ENCODE measurements around the gene TMEFF2. TPM values are rescaled to one million over a fixed set of nuclear protein-coding genes. Genes with fewer than 3 reads are reported as not detected.

Gene TMEFF2
- total and polyA plus RNA-seq, 2 of the 8 experiments (the other 6 are each of a cell fraction or from before 2014, with no cell fraction given) = 0.91 to 3.7 TPM

DNA sequence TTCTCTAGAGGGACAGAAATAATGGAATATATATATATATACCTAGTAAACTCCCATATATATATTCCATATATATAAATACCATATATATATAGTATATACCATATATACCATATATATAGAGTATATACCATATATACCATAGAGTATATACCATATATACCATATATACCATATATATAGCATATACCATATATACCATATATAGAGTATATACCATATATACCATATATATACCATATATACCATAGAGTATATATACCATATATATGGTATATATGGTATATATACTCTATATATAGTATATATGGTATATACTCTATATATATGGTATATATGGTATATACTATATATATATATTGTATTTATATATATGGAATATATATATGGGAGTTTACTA, 285.9 kb downstream of the TMEFF2 start:
- DNase-seq (ENCODE audit: low read depth in 1 of 2, low spot score in 2 of 2) (no peak), FAIRE-seq (no peak)
- Histone ChIP-seq H3K9me3 (ENCODE audit: insufficient read depth in 2 of 2, low read depth in 1 of 2, low read length in 1 of 2) (no peaks in the 10 kb centered on the region), H2AK5ac (ENCODE audit: low read depth, low read length) (no peak overlapping the region), H3K4me2 (ENCODE audit: insufficient read depth in 1 of 2, low read depth in 2 of 2, low read length in 2 of 2) (no peak overlapping the region), H2BK5ac (ENCODE audit: low read depth, low read length) (no peak overlapping the region), H4K5ac (ENCODE audit: insufficient read length, low read depth, low read length) (no peak overlapping the region), H3K79me2 (ENCODE audit: control insufficient read depth in 1 of 2, insufficient read depth in 2 of 2, low read length in 2 of 2) (no peaks in the 10 kb centered on the region), H2BK20ac (ENCODE audit: low read length) (no peak overlapping the region), H4K8ac (ENCODE audit: extremely low read depth, insufficient read depth, low read length) (no peak overlapping the region), H2BK15ac (ENCODE audit: low read length) (no peak overlapping the region), H3K79me1 (ENCODE audit: low read depth, low read length) (no peaks in the 10 kb centered on the region), H3K18ac (ENCODE audit: extremely low read depth, low read length) (no peak overlapping the region), H3K4ac (replicated peaks; ENCODE audit: insufficient read length, low read depth, low read length) (no peak overlapping the region), H2BK12ac (ENCODE audit: low read depth, low read length) (no peak overlapping the region), H3K27ac (ENCODE audit: low read depth, low read length) (no peak overlapping the region), H3K4me1 (replicated peaks in 1 of 4; ENCODE audit: control insufficient read depth in 3 of 4, insufficient read depth in 4 of 4, low read length in 3 of 4) (peaks cover 0 to 4% (median 2%) of the 10 kb centered on the region in 4 experiments; a peak in 1 of 7 replicates), H3K27me3 (replicated peaks in 1 of 4; ENCODE audit: control insufficient read depth in 3 of 4, extremely low read depth in 1 of 4, insufficient read depth in 3 of 4, low read length in 3 of 4) (peaks cover 0 to 1% (median 0%) of the 10 kb centered on the region in 4 experiments; a peak in 1 of 7 replicates), H3K36me3 (ENCODE audit: control insufficient read depth in 2 of 4, insufficient read depth in 4 of 4, low read length in 3 of 4) (no peaks in the 10 kb centered on the region), H4K91ac (replicated peaks; ENCODE audit: insufficient read length, low read length) (no peak overlapping the region), H3K9ac (replicated peaks in 1 of 4; ENCODE audit: extremely low read depth in 1 of 4, low read depth in 3 of 4, low read length in 3 of 4) (no peak overlapping the region), H3K23me2 (ENCODE audit: low read depth, low read length) (no peaks in the 10 kb centered on the region), H2AFZ (ENCODE audit: low read length) (no peak overlapping the region), H4K20me1 (replicated peaks in 1 of 2; ENCODE audit: control insufficient read depth in 1 of 2, insufficient read depth in 2 of 2, low read length in 2 of 2) (no peaks in the 10 kb centered on the region), H3K4me3 (ENCODE audit: extremely low read depth in 1 of 4, insufficient read depth in 2 of 4, low read depth in 3 of 4, low read length in 4 of 4) (no peak overlapping the region), H3K14ac (ENCODE audit: insufficient read length) (no peak overlapping the region), H3K23ac (ENCODE audit: insufficient read length) (no peak overlapping the region), H2BK120ac (replicated peaks; ENCODE audit: low read depth, low read length) (no peak overlapping the region), H3K56ac (replicated peaks; ENCODE audit: insufficient read length, low read depth, low read length) (no peak overlapping the region)
- ChIA-PET CTCF (ENCODE audit: partially characterized antibody) (no interaction called here), POLR2A (ENCODE audit: partially characterized antibody) (no interaction called here)
- no peak for TF ChIP-seq EZH2 (IDR thresholded peaks at IDR 0.05; ENCODE audit: low read depth, low read length, severe bottlenecking)
- TF ChIP-seq, protein P1, sequence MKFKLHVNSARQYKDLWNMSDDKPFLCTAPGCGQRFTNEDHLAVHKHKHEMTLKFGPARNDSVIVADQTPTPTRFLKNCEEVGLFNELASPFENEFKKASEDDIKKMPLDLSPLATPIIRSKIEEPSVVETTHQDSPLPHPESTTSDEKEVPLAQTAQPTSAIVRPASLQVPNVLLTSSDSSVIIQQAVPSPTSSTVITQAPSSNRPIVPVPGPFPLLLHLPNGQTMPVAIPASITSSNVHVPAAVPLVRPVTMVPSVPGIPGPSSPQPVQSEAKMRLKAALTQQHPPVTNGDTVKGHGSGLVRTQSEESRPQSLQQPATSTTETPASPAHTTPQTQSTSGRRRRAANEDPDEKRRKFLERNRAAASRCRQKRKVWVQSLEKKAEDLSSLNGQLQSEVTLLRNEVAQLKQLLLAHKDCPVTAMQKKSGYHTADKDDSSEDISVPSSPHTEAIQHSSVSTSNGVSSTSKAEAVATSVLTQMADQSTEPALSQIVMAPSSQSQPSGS (IDR thresholded peaks at IDR 0.05; ENCODE audit: low read length) = no peak
- no peak for TF ChIP-seq TCF12 (IDR thresholded peaks at IDR 0.05; ENCODE audit: low read depth, low read length)
- no peak for TF ChIP-seq TAF7 (optimal IDR thresholded peaks at IDR 0.05; ENCODE audit: borderline replicate concordance, low read depth, low read length)
- no peak for TF ChIP-seq KDM1A (IDR thresholded peaks at IDR 0.05; ENCODE audit: borderline replicate concordance, low read length)
- TF ChIP-seq FOSL1 (IDR thresholded peaks at IDR 0.05; ENCODE audit: insufficient read depth, low read depth, low read length) = no peak
- no peak for TF ChIP-seq NANOG (IDR thresholded peaks at IDR 0.05; ENCODE audit: insufficient read depth, low read depth, low read length, poor library complexity, severe bottlenecking)
- TF ChIP-seq ASH2L (IDR thresholded peaks at IDR 0.05; ENCODE audit: low read length) = no peak
- TF ChIP-seq SIRT6 (IDR thresholded peaks at IDR 0.05; ENCODE audit: low read length) = no peak
- TF ChIP-seq POU5F1 (IDR thresholded peaks at IDR 0.05; ENCODE audit: low read depth, low read length) = no peak
- TF ChIP-seq CHD1 (IDR thresholded peaks at IDR 0.05; ENCODE audit: low read depth, low read length) = no peak
- no peak for TF ChIP-seq TEAD4 (IDR thresholded peaks at IDR 0.05; ENCODE audit: low read depth, low read length)
- TF ChIP-seq RNF2 (IDR thresholded peaks at IDR 0.05; ENCODE audit: borderline replicate concordance, low read depth, low read length, missing control alignments, poor library complexity, severe bottlenecking) = no peak
- TF ChIP-seq SRF (IDR thresholded peaks at IDR 0.05; ENCODE audit: low read depth, low read length) = no peak

All from H1 (cell line).